Measurements from ENCODE around the gene SLC6A16.
"Not testable (repeated sequence)": the region's sequence is repeated elsewhere in the genome, so short reads cannot be mapped to it uniquely, and the experiment has no call there.

SLC6A16 gene

GRCh38 chr19:49335784-49336481 is 10.9 kb upstream of the SLC6A16 start:
- DNase-seq (ENCODE audit: extremely low read depth, low read depth) = no peak
- TF ChIP-seq CTCF (IDR thresholded peaks at IDR 0.05; ENCODE audit: low read depth, low read length, missing control alignments) = no peak
- H3K4me3 ChIP-seq (replicated peaks; ENCODE audit: low read depth, low read length) = no peak overlapping the region

GRCh38 chr19:49335071-49335783 is 10.2 kb upstream of the SLC6A16 start, which contains the start of gene CD37:
Gene CD37, plus strand, starts transcription at chr19:49335406. Its CDS starts 135 bp downstream, at chr19:49335541.
- no peak for DNase-seq (ENCODE audit: extremely low read depth, low read depth)
- TF ChIP-seq CTCF (IDR thresholded peaks at IDR 0.05; ENCODE audit: low read depth, low read length, missing control alignments) = no peak
- no peak within 1 kb of the TSS for H3K4me3 ChIP-seq (replicated peaks; ENCODE audit: low read depth, low read length)

- DNase-seq (ENCODE audit: extremely low read depth, low read depth) = no peak
- no peak overlapping the region for H3K4me3 ChIP-seq (replicated peaks; ENCODE audit: low read depth, low read length)
- TF ChIP-seq CTCF (IDR thresholded peaks at IDR 0.05; ENCODE audit: low read depth, low read length, missing control alignments) = no peak
Observed at GRCh38 chr19:49333811-49334288, 8.9 kb upstream of the SLC6A16 start.

- DNase-seq (ENCODE audit: extremely low read depth, low read depth) = no peak
- H3K4me3 ChIP-seq (replicated peaks; ENCODE audit: low read depth, low read length) = no peak overlapping the region
- no peak for TF ChIP-seq CTCF (IDR thresholded peaks at IDR 0.05; ENCODE audit: low read depth, low read length, missing control alignments)
Observed at GRCh38 chr19:49333418-49333805, 8.4 kb upstream of the SLC6A16 start.

- DNase-seq (ENCODE audit: extremely low read depth, low read depth); H3K4me3 ChIP-seq (replicated peaks; ENCODE audit: low read depth, low read length): not testable (repeated sequence)
Observed at GRCh38 chr19:49332691-49333417, 7.9 kb upstream of the SLC6A16 start.

GRCh38 chr19:49331616-49332055 is 6.6 kb upstream of the SLC6A16 start:
- no peak overlapping the region for H3K4me3 ChIP-seq (replicated peaks; ENCODE audit: low read depth, low read length)
- no peak for DNase-seq (ENCODE audit: extremely low read depth, low read depth)
- no peak for TF ChIP-seq CTCF (IDR thresholded peaks at IDR 0.05; ENCODE audit: low read depth, low read length, missing control alignments)

GRCh38 chr19:49331187-49331586 is 6.2 kb upstream of the SLC6A16 start:
- H3K4me3 ChIP-seq (replicated peaks; ENCODE audit: low read depth, low read length); DNase-seq (ENCODE audit: extremely low read depth, low read depth): not testable (repeated sequence)

Measured in HFF-Myc (cell line).